Measurements from ENCODE around the gene DYRK3. TPM values are rescaled to one million over a fixed set of nuclear protein-coding genes. Genes with fewer than 3 reads are reported as not detected.
A peak's percentile ranks its signal among the peaks of the same experiment; 100 is the strongest.

The DYRK3 gene
- total and polyA plus RNA-seq, 8 donors: 6.1 to 11.8 (median 8.3) TPM

DNA sequence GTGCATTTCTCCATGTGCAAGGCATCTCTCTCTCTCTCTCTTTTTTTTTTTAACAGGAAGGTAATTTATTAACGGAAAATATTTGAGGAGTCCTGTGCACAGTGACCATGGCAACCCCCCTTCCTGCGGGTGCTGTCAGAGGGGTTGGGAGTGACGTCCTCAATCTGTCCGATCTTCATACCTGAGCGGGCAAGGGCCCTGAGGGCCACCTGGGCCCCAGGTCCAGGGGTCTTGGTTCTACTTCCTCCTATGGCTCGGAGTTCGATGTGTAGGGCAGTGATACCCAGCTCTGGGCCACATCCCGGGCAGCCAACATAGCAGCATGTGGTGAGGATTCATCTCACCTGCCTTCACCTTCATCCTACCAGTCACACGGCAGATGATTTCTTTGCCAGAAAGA is 60.4 kb downstream of the DYRK3 start:
- DNase-seq (no peak), ATAC-seq (no peak)
- intact Hi-C loops (cut with DNase I): no loop called here
- Histone ChIP-seq H3K9me3 (no peaks in the 10 kb centered on the region), H3K27me3 (no peaks in the 10 kb centered on the region), H3K36me3 (peaks cover 0 to 10% of the 10 kb centered on the region in 2 donors), H3K4me1 (peaks cover 39 to 99% of the 10 kb centered on the region in 2 donors), H3K27ac (no peak overlapping the region), H3K4me3 (no peak overlapping the region)
- TF ChIP-seq, protein P1, sequence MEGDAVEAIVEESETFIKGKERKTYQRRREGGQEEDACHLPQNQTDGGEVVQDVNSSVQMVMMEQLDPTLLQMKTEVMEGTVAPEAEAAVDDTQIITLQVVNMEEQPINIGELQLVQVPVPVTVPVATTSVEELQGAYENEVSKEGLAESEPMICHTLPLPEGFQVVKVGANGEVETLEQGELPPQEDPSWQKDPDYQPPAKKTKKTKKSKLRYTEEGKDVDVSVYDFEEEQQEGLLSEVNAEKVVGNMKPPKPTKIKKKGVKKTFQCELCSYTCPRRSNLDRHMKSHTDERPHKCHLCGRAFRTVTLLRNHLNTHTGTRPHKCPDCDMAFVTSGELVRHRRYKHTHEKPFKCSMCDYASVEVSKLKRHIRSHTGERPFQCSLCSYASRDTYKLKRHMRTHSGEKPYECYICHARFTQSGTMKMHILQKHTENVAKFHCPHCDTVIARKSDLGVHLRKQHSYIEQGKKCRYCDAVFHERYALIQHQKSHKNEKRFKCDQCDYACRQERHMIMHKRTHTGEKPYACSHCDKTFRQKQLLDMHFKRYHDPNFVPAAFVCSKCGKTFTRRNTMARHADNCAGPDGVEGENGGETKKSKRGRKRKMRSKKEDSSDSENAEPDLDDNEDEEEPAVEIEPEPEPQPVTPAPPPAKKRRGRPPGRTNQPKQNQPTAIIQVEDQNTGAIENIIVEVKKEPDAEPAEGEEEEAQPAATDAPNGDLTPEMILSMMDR (IDR thresholded peaks at IDR 0.05): no peak

- ATAC-seq (no peak), DNase-seq (no peak)
- no peaks in the 10 kb centered on the region for H3K27me3 ChIP-seq
- TF ChIP-seq, protein P1 (IDR thresholded peaks at IDR 0.05): no peak
- H3K4me3 ChIP-seq: no peak overlapping the region
- H3K4me1 ChIP-seq: peaks cover 33 to 99% of the 10 kb centered on the region in 2 donors
- H3K27ac ChIP-seq: peak overlapping the region in 1 of 2 donors; percentile 85
- intact Hi-C loops (cut with DNase I): no loop called here
- H3K36me3 ChIP-seq: peaks cover 0 to 10% of the 10 kb centered on the region in 2 donors
- H3K9me3 ChIP-seq: no peaks in the 10 kb centered on the region
Measured at GRCh38 chr1:206696812-206697585, 61.7 kb downstream of the DYRK3 start.

DNA sequence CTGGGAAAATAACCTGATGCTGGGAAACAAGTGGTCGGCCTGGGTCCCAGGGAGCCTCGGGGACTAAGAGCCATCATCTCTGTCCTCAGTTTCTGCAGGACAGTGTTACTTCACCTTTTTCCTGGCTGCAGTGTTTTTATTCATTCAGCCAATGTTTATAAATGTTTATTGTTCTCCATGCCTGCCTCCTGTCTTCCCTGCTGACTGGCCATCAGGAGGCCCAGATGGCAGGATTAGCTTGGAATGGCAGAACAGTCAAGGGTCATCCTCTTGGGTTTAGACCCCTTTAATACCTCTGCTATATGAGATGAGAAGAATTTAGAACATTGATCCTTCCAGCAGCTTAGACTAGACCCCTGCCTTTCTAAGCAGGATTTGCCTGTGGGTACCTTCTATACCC is 62.7 kb downstream of the DYRK3 start:
- Histone ChIP-seq H3K36me3 (peaks cover 0 to 9% of the 10 kb centered on the region in 2 donors), H3K4me3 (no peak overlapping the region), H3K9me3 (no peaks in the 10 kb centered on the region), H3K4me1 (peaks cover 24 to 99% of the 10 kb centered on the region in 2 donors), H3K27ac (peak overlapping the region in 1 of 2 donors; percentile 85), H3K27me3 (no peaks in the 10 kb centered on the region)
- DNase-seq: no peak
- ATAC-seq: no peak
- TF ChIP-seq, protein P1 (IDR thresholded peaks at IDR 0.05): no peak
- intact Hi-C loops (cut with DNase I): no loop called here

Other genes starting within 250 kb of the DYRK3 start
- gene IKBKE, start 165.1 kb upstream of the DYRK3 start, total RNA-seq: 10 to 100 TPM in 1 of 2 donors, 1 to 10 TPM in 1; 8.7 to 17.8 TPM
- 1 to 10 TPM; 4.7 to 9.4 (median 6.7) TPM for gene IKBKE, start 165.1 kb upstream of the DYRK3 start, polyA plus RNA-seq (ENCODE audit: insufficient read length in 6 of 6)
- 10 to 100 TPM; 26.5 to 40.9 TPM for gene RASSF5, start 128.0 kb upstream of the DYRK3 start, total RNA-seq
- gene RASSF5, start 128.0 kb upstream of the DYRK3 start, polyA plus RNA-seq (ENCODE audit: insufficient read length in 6 of 6): 10 to 100 TPM in 5 of 6 donors, 1 to 10 TPM in 1; 5.8 to 12.1 (median 11.4) TPM
- 10 to 100 TPM; 37.5 to 39.5 TPM for gene EIF2D, start 23.1 kb upstream of the DYRK3 start, total RNA-seq
- gene EIF2D, start 23.1 kb upstream of the DYRK3 start, polyA plus RNA-seq (ENCODE audit: insufficient read length in 6 of 6): 100 to 1,000 TPM in 3 of 6 donors, 10 to 100 TPM in 3; 81.6 to 110 (median 97.8) TPM
- 100 to 1,000 TPM in 1 of 2 donors, 10 to 100 TPM in 1; 92.2 to 113 TPM for gene MAPKAPK2, start 49.4 kb downstream of the DYRK3 start, total RNA-seq
- 10 to 100 TPM; 53.1 to 68.5 (median 59.3) TPM for gene MAPKAPK2, start 49.4 kb downstream of the DYRK3 start, polyA plus RNA-seq (ENCODE audit: insufficient read length in 6 of 6)
- gene IL19, start 135.2 kb downstream of the DYRK3 start, total RNA-seq: not detected
- not detected for gene IL19, start 135.2 kb downstream of the DYRK3 start, polyA plus RNA-seq (ENCODE audit: insufficient read length in 6 of 6)
- 1 to 10 TPM; 3.0 to 6.2 TPM for gene IL10, start 137.0 kb downstream of the DYRK3 start, total RNA-seq
- 1 to 10 TPM in 1 of 6 donors, under 1 TPM in 5; 0.24 to 1.7 (median 0.48) TPM for gene IL10, start 137.0 kb downstream of the DYRK3 start, polyA plus RNA-seq (ENCODE audit: insufficient read length in 6 of 6)
- not detected for gene IL20, start 230.1 kb downstream of the DYRK3 start, total RNA-seq
- not detected for gene IL20, start 230.1 kb downstream of the DYRK3 start, polyA plus RNA-seq (ENCODE audit: insufficient read length in 6 of 6)